Osteocyte (in vitro differentiated cells): ENCODE results near the gene RHOBTB3. TPM values are rescaled to one million over a fixed set of nuclear protein-coding genes. Genes with fewer than 3 reads are reported as not detected.

ENCODE experiments used
- DNase-seq: peaks from one replicate; pipeline ENCODE4 v3.0.0; 2021; ENCODE audit warnings: mixed read lengths; ENCODE audit not compliant: unreplicated experiment; ENCODE audit errors: extremely low spot score
- H3K27ac Mint-ChIP-seq: one replicate; pipeline ENCODE4 v1.8.0; 2021; ENCODE audit warnings: mild to moderate bottlenecking, mixed read lengths; ENCODE audit not compliant: unreplicated experiment
- H3K27me3 Mint-ChIP-seq: one replicate; pipeline ENCODE4 v1.8.0; 2021; ENCODE audit warnings: mixed read lengths; ENCODE audit not compliant: unreplicated experiment
- H3K36me3 Mint-ChIP-seq: one replicate; pipeline ENCODE4 v1.8.0; 2021; ENCODE audit warnings: mixed read lengths; ENCODE audit not compliant: unreplicated experiment
- H3K4me1 Mint-ChIP-seq: one replicate; pipeline ENCODE4 v1.8.0; 2021; ENCODE audit warnings: mixed read lengths; ENCODE audit not compliant: unreplicated experiment
- H3K4me3 Mint-ChIP-seq: one replicate; pipeline ENCODE4 v1.8.0; 2021; ENCODE audit warnings: mild to moderate bottlenecking, moderate library complexity, mixed read lengths; ENCODE audit not compliant: unreplicated experiment
- H3K9me3 Mint-ChIP-seq: one replicate; pipeline ENCODE4 v1.8.0; 2021; ENCODE audit warnings: mixed read lengths; ENCODE audit not compliant: unreplicated experiment
- CTCF ChIP-seq: fragments of 200-600 bp; sonication (generic); IDR thresholded peaks from 2 replicates; pipeline ENCODE4 v1.5.0; 2021; ENCODE audit warnings: antibody characterized with exemption, mild to moderate bottlenecking, moderate library complexity
- total RNA-seq: library from RNA; stranded (reverse); gene quantifications from 2 replicates; pipeline ENCODE4 v1.2.1, GENCODE V29; 2021

Gene RHOBTB3
- total RNA-seq, 1 donor from 2014 or later = 190 TPM

- H3K9me3 Mint-ChIP-seq = no peaks in the 10 kb centered on the region
- H3K4me3 Mint-ChIP-seq = no peak overlapping the region
- H3K4me1 Mint-ChIP-seq = peaks cover 27% of the 10 kb centered on the region
- peaks cover 40% of the 10 kb centered on the region for H3K36me3 Mint-ChIP-seq
- no peak for TF ChIP-seq CTCF
- no peak overlapping the region for H3K27ac Mint-ChIP-seq
- no peaks in the 10 kb centered on the region for H3K27me3 Mint-ChIP-seq
- DNase-seq = no peak
Observed at GRCh38 chr5:95777441-95777840, 46.3 kb downstream of the RHOBTB3 start.

- Mint-ChIP-seq H3K27ac (no peak overlapping the region), H3K4me3 (no peak overlapping the region), H3K36me3 (peaks cover 40% of the 10 kb centered on the region)
Observed at GRCh38 chr5:95778713-95779436, 47.7 kb downstream of the RHOBTB3 start.

GRCh38 chr5:95779611-95780010, 48.5 kb downstream of the RHOBTB3 start:
- Mint-ChIP-seq H3K4me1 (peaks cover 10% of the 10 kb centered on the region), H3K27ac (no peak overlapping the region), H3K36me3 (peaks cover 46% of the 10 kb centered on the region), H3K9me3 (no peaks in the 10 kb centered on the region), H3K4me3 (no peak overlapping the region), H3K27me3 (no peaks in the 10 kb centered on the region)
- TF ChIP-seq CTCF = no peak
- DNase-seq = no peak

More at GRCh38 chr5:95778713-95779436, 47.7 kb downstream of the RHOBTB3 start:
- Mint-ChIP-seq H3K4me1 (peaks cover 14% of the 10 kb centered on the region), H3K9me3 (no peaks in the 10 kb centered on the region), H3K27me3 (no peaks in the 10 kb centered on the region)
- no peak for DNase-seq
- TF ChIP-seq CTCF = no peak

GRCh38 chr5:95780597-95780996, 49.5 kb downstream of the RHOBTB3 start:
- Mint-ChIP-seq H3K9me3 (no peaks in the 10 kb centered on the region), H3K4me3 (no peak overlapping the region), H3K27me3 (no peaks in the 10 kb centered on the region), H3K4me1 (peaks cover 11% of the 10 kb centered on the region), H3K27ac (peak overlapping the region; percentile 71), H3K36me3 (peaks cover 54% of the 10 kb centered on the region)
- no peak for DNase-seq
- TF ChIP-seq CTCF = no peak

- Mint-ChIP-seq H3K27me3 (no peaks in the 10 kb centered on the region), H3K27ac (peak overlapping the region; percentile 71), H3K4me1 (peaks cover 12% of the 10 kb centered on the region), H3K4me3 (no peak overlapping the region), H3K36me3 (peaks cover 59% of the 10 kb centered on the region), H3K9me3 (no peaks in the 10 kb centered on the region)
- peak; percentile 97 for TF ChIP-seq CTCF
- DNase-seq = no peak
Observed at GRCh38 chr5:95781101-95781583, 50.0 kb downstream of the RHOBTB3 start.
